NB4 (cell line): ENCODE results near the gene SYNPO2L.

Source experiments
- DNase-seq: peaks from one replicate; pipeline ENCODE4 v3.0.0; 2010; ENCODE audit warnings: low read depth
- H3K4me3 ChIP-seq: one replicate; pipeline ENCODE4 v1.5.1; 2011; ENCODE audit warnings: mild to moderate bottlenecking, low read depth, low read length, moderate library complexity
- CTCF ChIP-seq: IDR thresholded peaks from one replicate; pipeline ENCODE4 v1.5.1; 2012; ENCODE audit warnings: low read depth, low read length
- MAX ChIP-seq: IDR thresholded peaks from 2 replicates; pipeline ENCODE4 v1.6.1; 2011; ENCODE audit warnings: low read depth, low read length
- MYC ChIP-seq: IDR thresholded peaks from 2 replicates; pipeline ENCODE4 v1.6.1; 2011; ENCODE audit warnings: low read depth, low read length
- POLR2A ChIP-seq: IDR thresholded peaks from 2 replicates; pipeline ENCODE4 v1.6.1; 2011; ENCODE audit warnings: mild to moderate bottlenecking; ENCODE audit not compliant: insufficient read length; ENCODE audit errors: extremely low read depth

Gene SYNPO2L

GRCh38 chr10:73597346-73597745 is 58.5 kb downstream of the SYNPO2L start:
- TF ChIP-seq MYC (no peak), POLR2A (no peak), CTCF (no peak), MAX (no peak)
- no peak overlapping the region for H3K4me3 ChIP-seq
- no peak for DNase-seq
